Measurements from ENCODE around the gene DAB1. TPM values are rescaled to one million over a fixed set of nuclear protein-coding genes. Genes with fewer than 3 reads are reported as not detected.

The DAB1 gene
- total RNA-seq, 1 donor from 2014 or later, result 3.1 TPM

DNA sequence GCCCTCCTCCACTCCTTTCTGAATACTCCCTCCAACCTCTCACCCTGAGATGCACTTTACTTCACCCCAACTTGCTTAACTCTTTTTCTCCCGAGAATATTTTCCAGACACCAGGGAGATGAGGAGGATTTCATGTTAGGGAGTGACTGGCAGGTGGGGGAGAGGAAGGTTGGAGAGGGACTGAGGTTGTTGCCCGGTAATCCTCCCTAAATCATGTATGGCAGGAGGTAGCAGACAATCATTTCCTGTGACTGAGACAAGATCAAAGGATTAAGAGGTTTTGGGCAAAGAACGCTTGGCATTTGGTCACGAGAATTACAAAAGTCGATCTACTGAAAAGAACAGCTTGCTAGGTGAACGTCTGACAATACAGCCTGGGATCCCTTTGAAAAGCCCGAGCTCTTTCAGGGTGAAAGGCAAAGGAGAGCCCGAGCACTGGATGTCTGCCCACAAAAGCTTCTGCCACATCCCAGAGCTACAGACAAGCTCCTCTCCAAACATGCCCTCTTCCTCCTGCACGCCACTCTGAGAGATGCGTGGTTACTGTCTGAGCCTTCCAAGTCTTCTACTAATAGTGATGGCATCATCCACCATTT is 154.1 kb downstream of the DAB1 start:
- Mint-ChIP-seq H3K4me1 (ENCODE audit: low read depth, unreplicated experiment) (peaks cover 3% of the 10 kb centered on the region), H3K36me3 (ENCODE audit: unreplicated experiment) (no peaks in the 10 kb centered on the region), H3K27ac (ENCODE audit: unreplicated experiment) (no peak overlapping the region), H3K4me3 (ENCODE audit: unreplicated experiment) (no peak overlapping the region), H3K9me3 (ENCODE audit: unreplicated experiment) (no peaks in the 10 kb centered on the region), H3K27me3 (ENCODE audit: unreplicated experiment) (no peaks in the 10 kb centered on the region)
- TF ChIP-seq, protein P1, sequence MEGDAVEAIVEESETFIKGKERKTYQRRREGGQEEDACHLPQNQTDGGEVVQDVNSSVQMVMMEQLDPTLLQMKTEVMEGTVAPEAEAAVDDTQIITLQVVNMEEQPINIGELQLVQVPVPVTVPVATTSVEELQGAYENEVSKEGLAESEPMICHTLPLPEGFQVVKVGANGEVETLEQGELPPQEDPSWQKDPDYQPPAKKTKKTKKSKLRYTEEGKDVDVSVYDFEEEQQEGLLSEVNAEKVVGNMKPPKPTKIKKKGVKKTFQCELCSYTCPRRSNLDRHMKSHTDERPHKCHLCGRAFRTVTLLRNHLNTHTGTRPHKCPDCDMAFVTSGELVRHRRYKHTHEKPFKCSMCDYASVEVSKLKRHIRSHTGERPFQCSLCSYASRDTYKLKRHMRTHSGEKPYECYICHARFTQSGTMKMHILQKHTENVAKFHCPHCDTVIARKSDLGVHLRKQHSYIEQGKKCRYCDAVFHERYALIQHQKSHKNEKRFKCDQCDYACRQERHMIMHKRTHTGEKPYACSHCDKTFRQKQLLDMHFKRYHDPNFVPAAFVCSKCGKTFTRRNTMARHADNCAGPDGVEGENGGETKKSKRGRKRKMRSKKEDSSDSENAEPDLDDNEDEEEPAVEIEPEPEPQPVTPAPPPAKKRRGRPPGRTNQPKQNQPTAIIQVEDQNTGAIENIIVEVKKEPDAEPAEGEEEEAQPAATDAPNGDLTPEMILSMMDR (IDR thresholded peaks at IDR 0.05; ENCODE audit: partially characterized antibody, unreplicated experiment), result no peak
- no peak for DNase-seq

DNA sequence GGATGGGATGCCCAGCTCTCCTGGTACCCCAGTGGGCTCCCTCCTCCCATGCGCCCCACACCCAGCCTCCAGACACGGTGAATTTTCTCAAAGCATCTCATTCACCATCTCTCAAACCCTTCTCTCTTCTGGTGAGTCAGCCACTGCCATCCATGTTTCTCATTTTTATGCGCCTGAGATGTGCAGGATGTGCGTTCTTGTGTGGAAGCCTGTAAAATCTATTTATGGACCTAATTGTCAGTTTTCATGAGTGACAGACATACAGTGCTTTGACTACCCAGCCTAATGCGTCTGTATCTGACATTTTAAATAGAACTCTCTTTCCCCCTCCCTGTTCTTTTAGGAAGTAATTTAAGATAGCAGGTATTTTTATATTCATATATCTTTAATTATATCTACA is 158.8 kb downstream of the DAB1 start:
- Mint-ChIP-seq H3K36me3 (ENCODE audit: unreplicated experiment) (no peaks in the 10 kb centered on the region), H3K9me3 (ENCODE audit: unreplicated experiment) (no peaks in the 10 kb centered on the region), H3K4me1 (ENCODE audit: low read depth, unreplicated experiment) (peaks cover 3% of the 10 kb centered on the region), H3K27ac (ENCODE audit: unreplicated experiment) (no peak overlapping the region), H3K27me3 (ENCODE audit: unreplicated experiment) (no peaks in the 10 kb centered on the region), H3K4me3 (ENCODE audit: unreplicated experiment) (no peak overlapping the region)
- no peak for DNase-seq
- TF ChIP-seq, protein P1 (IDR thresholded peaks at IDR 0.05; ENCODE audit: partially characterized antibody, unreplicated experiment), result no peak

DNA sequence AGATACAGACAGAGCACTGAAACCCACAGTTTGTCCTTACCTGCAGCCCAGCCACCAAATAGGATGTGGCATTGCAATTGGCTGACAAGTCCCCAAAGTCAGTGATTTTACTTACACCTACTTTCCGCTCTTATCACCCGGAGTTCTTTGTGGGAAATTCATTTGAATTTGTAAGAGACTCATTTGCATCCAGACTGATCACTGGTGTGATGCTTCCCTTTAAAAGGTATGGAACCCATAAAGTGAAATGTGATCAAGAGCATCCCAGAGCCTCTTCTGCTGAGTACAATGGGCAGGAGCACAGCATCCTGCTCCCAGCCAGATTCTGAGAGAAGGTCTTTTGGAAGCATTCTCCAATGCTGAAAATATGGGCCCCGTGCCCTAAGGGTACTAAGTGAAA is 161.4 kb downstream of the DAB1 start:
- Mint-ChIP-seq H3K27ac (ENCODE audit: unreplicated experiment) (no peak overlapping the region), H3K36me3 (ENCODE audit: unreplicated experiment) (no peaks in the 10 kb centered on the region)
- no peak for DNase-seq

DNA sequence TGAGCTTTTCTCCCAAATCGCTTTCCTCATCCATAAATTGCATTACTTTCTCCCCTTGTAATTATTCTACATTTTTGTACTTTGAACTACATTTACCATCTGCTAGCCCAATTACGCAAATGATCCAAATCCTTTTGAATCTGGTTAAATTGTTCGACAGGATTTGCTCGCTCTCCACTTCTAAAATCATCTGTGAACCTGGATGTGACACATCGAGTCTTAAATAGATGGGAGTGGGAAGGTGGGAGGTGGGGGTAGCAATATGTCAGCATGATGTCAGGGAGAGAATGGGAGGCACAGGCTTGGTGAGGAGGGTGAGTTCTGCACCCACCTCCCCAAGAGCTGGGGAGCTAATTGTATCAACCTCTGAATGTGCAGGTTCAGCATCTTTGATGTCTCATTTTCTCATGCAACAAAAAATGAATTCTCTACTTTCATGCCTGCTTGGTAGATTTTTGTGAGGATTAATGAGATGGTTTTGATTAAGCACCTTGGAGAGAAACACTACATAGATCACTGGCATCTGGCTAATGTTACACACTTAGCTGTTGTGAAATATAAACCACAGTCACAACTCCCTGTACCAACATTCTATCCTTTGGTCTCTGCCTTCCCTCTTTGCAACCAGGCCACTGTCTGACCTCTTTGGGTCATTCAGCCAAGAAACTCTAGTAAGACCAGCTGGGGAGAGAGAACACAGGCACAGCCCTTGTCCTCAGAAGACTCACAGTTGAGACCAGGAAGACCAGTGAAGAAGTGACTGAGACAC is 165.1 kb downstream of the DAB1 start:
- Mint-ChIP-seq H3K27ac (ENCODE audit: unreplicated experiment) (no peak overlapping the region), H3K4me1 (ENCODE audit: low read depth, unreplicated experiment) (no peaks in the 10 kb centered on the region), H3K9me3 (ENCODE audit: unreplicated experiment) (no peaks in the 10 kb centered on the region), H3K4me3 (ENCODE audit: unreplicated experiment) (no peak overlapping the region), H3K27me3 (ENCODE audit: unreplicated experiment) (peaks cover 3% of the 10 kb centered on the region), H3K36me3 (ENCODE audit: unreplicated experiment) (no peaks in the 10 kb centered on the region)
- no peak for DNase-seq
- TF ChIP-seq, protein P1 (IDR thresholded peaks at IDR 0.05; ENCODE audit: partially characterized antibody, unreplicated experiment), result no peak

More for the DNA sequence above, 161.4 kb downstream of the DAB1 start:
- H3K4me1 Mint-ChIP-seq (ENCODE audit: low read depth, unreplicated experiment), result peaks cover 3% of the 10 kb centered on the region
- H3K4me3 Mint-ChIP-seq (ENCODE audit: unreplicated experiment), result no peak overlapping the region
- H3K27me3 Mint-ChIP-seq (ENCODE audit: unreplicated experiment), result peaks cover 3% of the 10 kb centered on the region
- H3K9me3 Mint-ChIP-seq (ENCODE audit: unreplicated experiment), result no peaks in the 10 kb centered on the region
- TF ChIP-seq, protein P1 (IDR thresholded peaks at IDR 0.05; ENCODE audit: partially characterized antibody, unreplicated experiment), result no peak

DNA sequence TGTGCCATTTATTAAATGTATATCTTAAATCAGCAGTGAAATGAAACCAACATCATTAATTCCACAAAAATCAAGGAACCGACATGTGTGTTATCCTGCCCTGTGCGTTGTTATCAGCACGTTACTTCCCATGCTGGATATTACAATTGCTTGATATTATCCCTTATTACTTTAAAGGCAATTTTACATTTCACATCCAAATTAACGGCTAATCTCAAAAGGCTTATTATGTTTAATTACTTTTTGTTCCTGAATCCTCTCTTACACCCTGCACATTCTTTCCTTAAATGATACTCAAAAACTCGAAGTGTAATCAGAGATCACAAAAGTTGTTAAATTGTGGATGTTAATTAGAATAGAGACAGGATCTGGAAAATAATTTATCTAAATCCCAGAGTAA is 167.9 kb downstream of the DAB1 start:
- Mint-ChIP-seq H3K36me3 (ENCODE audit: unreplicated experiment) (no peaks in the 10 kb centered on the region), H3K4me3 (ENCODE audit: unreplicated experiment) (no peak overlapping the region), H3K27ac (ENCODE audit: unreplicated experiment) (no peak overlapping the region), H3K9me3 (ENCODE audit: unreplicated experiment) (no peaks in the 10 kb centered on the region), H3K27me3 (ENCODE audit: unreplicated experiment) (peaks cover 3% of the 10 kb centered on the region), H3K4me1 (ENCODE audit: low read depth, unreplicated experiment) (peaks cover 3% of the 10 kb centered on the region)
- DNase-seq, result no peak
- TF ChIP-seq, protein P1 (IDR thresholded peaks at IDR 0.05; ENCODE audit: partially characterized antibody, unreplicated experiment), result no peak

All from glutamatergic neuron (in vitro differentiated cells).